8988T (cell line): ENCODE measurements around the gene NCOA5.

ENCODE experiments used
- DNase-seq: peaks from one replicate; pipeline ENCODE4 v3.0.0; 2011

The NCOA5 gene

DNA sequence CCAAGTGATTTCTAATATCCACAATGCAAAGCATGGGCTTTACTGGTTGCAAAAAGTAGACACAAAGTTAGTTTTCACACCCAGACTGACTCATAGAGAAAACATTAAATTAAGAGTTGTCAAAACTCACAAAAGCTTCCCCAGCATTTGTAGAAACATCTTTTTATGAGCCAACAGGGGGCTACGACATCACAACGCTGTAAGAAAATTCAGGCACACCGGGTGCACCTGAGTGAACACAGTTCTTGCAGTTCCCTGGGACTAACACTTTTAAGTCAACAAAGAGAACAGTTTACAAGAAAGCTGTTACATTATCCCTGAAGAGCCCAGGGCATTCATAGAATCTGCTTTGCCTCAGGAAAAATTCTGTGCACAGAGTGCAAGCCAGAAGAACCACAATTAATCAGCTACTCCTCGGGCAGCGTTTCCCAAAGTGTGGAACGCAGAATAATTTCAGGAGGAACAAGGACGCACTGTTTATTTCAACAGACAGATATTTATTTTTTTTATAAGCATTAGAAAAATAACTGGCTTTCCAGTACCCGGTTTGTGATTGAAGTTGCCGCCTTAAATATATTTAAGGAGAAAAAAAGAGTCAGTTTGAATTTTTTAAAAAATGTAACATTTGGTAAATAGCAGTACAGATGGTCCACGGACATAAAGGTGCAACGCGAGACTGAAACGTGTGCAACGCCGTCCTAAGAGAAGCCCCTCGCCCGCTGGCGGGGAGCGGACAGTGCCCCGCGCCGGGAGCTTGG lies 1.2 kb downstream of the NCOA5 start:
- DNase-seq = no peak

DNA sequence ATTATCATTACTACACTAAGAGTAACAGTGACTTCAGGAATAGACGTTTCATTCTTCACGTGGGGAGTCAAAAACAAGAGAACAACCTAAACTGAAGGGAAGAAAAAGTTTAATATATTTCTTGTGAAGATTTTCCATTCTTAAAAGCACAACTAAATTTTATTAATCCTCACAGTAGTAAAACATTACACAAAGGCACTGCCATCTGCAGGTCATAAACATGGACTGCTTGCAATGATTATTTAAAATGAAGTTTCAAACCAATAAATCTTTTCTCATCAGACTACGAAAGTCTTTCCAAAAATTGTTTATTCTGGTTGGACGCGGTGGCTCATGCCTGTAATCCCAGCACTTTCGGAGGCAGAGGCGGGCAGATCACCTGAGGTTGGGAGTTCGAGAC lies 2.6 kb downstream of the NCOA5 start:
- DNase-seq = no peak

DNA sequence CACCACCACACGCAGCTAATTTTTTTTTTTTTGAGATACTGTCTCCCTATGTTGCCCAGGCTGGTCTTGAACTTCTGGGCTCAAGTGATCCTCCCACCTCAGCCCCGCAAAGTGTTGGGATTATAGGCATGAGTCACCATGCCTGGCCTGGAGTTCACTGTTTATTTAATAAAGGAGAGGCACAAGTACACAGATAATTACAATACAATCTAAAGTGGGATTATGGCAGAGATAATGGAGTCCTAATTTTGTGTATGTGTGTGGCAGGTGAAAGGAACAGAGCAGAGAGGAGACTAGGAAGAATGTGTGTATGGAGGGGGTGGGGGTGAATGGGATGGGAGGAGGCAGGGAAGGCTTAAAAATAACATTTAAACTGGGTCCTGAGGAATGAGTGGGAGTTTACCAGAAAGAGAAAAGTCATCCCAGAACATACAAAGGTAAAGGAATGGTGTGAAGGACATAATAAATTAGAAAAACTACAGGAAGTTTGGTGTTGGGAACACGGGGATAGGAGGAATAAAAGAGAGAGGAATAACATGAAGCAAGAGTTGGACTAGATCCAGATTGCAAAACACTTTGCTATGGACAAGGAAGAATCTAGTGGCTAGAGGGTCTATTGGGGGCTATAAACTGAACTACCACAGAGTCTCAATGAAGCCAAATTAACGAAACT lies 4.4 kb downstream of the NCOA5 start:
- DNase-seq = no peak

DNA sequence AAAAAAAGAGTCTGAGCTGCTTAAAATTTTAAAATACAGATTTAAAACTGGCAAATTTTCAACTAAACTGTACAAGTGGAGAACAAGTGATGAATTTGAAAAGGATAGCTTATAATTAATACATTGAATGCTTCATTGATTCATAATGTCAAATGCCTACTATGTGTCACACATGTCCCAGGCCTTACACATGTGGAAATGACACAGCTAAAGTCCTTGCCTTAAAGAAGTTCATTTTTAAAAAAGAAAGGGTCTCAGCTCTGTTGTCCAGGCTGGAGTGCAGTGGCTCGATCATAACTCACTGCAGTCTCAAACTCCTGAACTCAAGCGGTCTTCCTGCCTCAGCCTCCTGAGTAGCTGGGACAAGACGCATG lies 5.0 kb downstream of the NCOA5 start:
- no peak for DNase-seq

DNA sequence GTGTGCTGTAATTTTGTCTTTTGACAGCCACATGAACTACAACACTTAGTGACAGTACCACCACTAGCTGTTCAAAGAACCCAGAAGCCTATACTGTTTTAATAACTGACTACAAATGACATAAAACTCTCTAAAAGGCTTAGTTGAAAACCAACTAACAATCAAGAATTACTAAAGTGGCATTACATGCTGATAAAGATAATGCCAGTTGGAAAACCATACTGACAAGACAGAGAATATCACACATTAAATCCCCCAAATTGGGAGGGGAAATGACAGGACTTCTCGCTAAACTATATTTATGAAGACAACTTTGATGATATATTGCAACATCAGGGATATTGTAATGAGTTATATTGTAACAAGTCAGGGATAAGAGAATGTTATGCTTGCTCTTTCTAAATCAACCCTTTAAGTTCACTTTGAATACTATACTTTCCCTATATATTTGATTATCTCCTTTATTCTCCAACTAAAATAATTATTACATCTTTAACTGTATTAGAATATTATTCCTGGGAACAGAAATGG lies 6.2 kb downstream of the NCOA5 start:
- no peak for DNase-seq

DNA sequence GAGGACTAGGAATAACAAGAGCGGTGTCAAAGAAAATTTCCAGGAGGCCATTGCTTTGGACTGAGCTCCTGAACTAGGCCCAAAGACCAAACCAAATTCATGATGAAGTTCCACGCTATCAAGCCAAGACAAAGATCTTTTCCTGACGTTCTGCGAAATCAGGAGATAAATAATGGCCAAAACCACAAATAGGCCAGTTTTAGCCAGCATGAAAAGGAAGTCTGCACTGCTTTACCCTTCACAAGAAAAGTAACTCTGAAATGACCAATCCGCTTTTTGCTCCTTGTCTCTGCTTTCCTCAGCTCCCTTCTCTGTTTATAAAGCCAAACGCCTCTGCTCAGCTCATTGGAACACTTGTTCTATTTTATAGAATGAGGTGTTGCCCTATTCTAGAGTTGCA lies 6.7 kb downstream of the NCOA5 start:
- no peak for DNase-seq

DNA sequence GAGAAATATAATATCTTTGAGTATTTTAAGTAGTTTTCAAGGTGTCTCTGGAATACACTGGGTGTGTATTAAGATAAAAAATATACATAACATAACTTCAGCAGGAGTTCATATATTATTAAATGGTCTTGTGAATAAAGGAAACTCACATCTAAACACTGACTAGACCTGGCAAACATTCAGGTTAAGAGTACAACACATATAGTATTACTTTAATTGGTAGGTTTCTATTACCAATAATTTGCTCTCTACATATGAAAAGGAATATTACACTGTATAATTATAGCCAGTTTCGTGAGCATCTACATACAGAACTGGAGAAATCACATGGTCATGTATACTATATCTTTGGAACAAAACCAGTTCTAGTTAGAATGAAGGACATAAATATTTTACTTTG lies 8.7 kb downstream of the NCOA5 start:
- DNase-seq = no peak

DNA sequence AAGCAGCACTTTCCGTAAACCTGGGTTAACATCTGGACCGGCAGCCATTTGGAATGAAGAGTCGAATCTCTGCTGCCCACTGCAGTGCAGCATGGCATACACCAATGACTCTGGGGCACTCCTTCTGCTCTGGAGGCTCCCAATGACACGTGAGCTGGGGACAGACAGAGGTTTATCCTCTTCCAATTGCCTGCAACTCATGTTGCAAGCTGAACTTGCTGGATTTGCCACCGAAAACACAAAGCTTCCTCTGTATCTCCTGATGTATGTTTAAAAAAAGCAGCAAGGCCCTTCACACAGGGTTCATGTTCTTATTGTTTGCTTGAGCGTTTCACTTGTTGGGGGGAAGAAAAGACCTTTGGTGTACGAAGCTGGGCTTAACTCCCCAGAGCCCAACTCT lies 10.8 kb downstream of the NCOA5 start:
- no peak for DNase-seq

DNA sequence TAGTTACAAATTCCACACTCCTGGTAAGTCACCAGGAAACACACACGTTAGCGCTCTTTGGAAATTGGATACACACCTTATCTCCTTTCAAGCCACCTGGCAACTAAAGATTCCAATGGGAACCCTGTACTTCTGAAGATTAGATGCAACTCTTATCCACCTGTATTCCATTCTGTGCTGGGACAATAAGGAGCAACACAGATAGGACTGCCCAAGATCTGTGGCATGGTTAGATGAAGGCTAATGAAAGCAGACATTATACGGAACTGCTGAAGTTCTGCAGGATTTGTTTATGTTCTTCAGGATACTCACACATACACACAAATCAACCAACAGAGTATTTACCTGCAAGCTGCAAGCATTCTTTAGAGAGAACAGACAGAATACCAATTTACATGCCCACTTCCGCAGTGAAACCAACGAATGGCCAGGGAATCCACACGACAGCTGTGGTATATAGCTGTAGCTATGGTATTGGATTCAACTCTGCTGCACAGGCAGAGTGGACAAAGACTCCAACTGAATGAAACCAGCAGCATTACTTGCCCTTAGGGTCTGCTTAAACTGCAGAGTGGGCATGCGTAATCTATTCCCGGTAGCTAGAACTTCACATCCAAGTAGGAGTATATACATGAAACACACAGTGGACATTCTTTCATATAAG lies 12.0 kb downstream of the NCOA5 start:
- no peak for DNase-seq

DNA sequence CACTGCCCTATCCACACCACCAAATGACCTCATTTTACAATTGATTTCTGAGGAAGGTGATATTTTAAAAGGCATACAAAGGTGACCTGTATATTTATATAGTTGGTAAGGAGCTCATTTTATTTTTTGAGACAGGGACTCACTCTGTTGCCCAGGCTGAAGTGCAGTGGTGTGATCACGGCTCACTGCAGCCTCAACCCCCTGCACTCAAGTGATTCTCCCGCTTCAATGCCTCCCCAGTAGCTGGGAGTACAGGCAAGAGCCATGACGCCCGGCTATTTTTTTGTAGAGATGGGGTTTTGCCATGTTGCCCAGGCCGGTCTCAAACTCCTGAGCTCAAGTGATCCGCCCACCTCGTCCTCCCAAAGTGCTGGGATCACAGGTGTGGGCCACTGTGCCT lies 13.0 kb downstream of the NCOA5 start:
- DNase-seq = no peak

DNA sequence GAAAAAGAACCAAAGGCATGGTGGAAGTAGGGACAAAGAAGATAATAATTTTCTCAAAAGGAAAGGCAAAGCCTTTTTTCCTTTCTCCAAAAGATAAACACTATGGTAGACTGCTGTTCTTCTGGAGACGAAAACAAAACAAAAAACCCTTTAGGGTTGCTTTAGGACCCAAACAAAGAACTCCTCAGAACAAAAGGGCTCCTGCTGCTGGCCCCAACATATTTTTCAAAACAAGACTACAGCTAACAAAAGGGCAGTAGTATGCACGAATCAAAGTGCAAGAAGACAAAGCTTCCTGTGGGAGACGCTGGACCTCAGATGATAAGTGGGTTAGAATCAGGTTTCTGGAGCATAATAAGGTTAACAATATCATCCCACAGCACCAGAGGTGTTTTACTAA lies 15.8 kb downstream of the NCOA5 start:
- DNase-seq = no peak

DNA sequence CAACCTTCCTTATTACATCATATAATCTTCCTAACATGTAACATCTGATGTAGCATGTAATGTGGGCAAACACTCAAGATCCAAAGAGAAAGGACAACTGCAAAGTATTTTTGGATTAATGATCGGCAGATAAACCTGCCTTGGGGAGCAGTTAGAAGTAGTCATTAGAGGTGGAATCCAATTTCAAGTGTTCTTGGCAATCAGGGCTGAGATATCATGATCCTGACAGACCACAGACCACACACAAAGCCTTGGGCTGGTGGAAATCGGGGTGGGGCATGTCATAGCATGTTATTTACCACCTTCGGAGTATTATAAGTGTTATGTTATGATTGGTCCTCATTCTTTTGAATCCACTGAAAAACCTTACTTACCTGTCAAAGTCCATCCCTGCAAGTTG lies 16.3 kb downstream of the NCOA5 start:
- no peak for DNase-seq

DNA sequence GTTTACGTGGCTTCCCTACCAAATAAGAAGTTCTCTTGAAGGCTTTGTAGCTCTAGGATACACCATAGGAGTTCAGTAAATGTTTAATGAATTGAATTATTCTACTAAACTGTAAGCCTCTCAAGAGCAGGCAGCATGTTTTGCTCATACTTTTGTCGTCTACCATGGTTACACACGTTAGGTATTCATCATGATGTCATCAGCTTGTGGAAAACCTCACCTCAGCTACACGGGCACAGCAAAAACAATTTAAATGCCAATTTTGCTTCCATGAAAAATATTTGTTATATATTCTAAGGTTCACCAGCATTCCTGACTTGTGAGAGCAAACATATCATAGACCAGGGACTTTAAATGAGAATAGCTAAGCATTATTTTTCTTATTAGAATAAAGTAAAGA lies 16.7 kb downstream of the NCOA5 start:
- DNase-seq = no peak

DNA sequence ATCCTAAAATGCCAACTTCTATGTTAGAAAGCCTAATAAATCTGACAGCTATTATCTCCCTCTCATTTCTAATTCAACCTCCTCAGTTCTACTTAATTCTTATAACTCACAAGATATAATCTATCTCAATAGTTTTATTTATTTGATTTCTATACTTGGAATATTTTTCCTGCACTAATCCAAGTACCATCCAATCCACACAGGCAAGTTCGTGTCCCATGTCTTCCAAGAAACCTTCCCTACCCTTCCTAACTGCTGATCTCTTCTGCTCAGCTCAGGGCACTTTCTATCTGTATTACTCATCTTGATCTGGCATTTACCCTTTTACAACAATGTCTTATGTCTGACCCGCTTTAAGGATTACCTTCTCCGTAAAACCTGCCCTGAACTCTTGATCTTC lies 18.2 kb downstream of the NCOA5 start:
- no peak for DNase-seq

DNA sequence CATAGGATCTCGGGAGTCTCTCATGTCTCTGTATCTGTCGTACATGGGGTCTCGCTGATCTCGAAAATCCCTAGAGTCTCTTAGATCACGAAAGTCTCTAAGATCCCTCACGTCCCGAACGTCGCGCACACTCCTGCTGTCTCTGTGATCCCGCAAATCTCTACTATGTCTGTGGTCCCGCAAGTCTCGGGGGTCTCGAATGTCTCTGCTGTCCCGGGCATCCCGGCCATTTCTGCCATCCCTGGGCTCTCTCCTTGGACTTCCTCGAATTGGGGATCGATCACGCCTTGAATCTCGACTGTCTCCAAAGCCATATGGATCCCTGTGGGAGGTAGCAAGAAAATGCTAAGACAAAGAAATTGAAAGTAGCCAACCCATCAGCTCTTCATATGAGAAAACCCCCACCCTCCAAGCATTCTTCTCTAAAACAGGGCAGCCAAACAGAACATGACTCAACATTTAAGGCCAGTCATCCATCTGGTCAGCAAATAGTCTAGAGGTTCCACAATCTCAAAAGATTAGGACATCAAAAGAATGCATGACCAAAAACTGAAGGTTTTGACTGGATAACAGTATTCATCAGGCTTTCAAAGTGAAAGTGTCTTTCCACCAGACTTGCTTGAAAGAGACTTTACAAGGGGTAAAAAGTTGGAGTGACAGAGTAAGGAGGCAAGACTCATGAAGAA lies 19.4 kb downstream of the NCOA5 start:
- no peak for DNase-seq

DNA sequence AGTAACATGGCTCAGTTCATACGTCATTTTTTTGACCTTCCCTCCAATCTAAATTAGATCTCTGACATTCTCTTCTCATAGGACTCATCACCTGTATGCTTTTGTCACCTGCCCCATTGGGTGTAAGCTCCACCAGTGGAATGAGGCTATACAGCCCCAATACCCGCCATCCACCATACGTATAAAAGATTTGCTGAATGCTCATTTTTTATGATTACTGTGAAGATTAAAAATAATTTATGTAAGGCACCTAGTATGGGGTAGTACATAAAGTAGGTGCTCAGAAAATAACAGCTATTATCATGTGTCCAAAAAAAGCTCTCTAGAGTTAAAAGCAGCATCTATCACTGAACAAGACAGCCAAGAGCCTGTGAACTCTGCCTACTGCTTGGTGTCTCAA lies 24.1 kb downstream of the NCOA5 start:
- DNase-seq = no peak

DNA sequence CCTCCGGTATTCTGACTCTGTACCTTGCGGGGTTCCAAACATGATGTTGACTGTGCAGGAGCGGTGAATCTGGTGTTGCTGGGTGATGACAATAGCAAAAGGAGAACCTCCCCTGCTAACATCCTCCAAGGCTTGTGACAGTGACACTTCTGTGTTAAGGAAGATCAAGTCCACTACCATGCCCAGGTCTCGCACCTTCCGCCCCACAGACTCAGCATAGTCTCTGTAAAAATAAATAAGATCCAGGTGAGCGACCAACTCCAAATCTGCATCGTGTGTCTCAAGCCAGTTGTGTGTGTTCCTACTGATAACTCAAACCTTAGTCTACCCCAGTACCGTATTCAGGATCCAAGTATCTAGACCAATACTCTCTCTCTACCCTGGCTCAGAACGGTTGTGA lies 24.8 kb downstream of the NCOA5 start:
- no peak for DNase-seq

DNA sequence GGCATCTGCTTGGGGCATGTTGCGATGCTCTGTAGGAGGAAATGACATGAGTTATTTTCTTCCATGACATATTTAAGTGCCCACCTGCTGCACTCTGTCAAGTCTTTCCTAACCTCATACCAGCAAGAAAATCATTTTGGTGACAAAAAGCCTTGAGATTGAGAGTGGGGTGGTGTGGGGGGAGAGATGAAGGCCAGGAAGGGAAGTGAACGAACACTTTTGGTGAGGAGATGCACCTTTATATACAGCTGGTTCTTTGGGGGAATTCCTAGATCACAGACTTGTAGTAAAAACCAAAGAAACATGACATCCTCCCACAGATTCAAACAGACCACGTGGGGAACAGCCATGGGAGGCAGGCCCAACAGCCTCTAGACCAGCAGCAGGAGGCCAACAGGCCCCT lies 26.1 kb downstream of the NCOA5 start:
- no peak for DNase-seq

DNA sequence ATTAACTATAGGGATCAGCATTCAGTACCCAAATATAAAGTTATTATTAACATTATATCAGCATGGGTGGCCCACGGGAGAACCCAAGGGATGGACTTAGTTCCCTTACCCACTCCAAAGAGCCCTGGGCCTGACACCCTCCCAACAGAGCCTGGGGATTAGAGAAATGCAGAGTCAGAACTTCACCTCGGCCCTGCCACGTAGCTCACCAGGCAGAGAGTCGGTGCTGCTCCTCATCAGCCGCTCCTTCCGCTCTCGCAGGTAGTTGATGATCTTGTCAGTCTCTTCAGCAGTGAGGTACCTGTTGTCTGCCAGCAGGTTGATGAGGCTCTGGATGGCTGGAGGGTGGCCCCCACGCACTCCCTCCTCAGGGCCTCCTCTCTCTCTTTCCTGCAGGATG lies 26.6 kb downstream of the NCOA5 start:
- DNase-seq = no peak

DNA sequence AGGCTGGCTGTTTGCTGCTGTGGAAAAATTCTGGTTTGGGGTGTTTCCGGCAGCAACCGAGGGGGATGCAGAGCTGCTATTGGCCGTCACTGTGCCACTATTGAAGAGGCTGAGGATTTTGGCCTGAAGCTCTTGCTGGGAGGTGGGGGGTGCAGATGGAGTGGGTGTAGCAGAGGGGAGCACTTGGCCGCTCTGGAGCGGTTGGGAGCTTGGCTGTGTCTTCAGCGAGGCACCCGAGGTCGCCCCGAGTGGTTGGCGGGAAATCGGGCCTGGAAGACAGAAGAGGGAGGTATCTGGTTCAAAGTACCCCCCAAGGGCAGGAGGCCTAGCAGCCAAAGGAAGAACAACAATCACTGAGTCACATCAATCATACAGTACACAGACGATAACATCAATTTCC lies 27.1 kb downstream of the NCOA5 start:
- DNase-seq = no peak

DNA sequence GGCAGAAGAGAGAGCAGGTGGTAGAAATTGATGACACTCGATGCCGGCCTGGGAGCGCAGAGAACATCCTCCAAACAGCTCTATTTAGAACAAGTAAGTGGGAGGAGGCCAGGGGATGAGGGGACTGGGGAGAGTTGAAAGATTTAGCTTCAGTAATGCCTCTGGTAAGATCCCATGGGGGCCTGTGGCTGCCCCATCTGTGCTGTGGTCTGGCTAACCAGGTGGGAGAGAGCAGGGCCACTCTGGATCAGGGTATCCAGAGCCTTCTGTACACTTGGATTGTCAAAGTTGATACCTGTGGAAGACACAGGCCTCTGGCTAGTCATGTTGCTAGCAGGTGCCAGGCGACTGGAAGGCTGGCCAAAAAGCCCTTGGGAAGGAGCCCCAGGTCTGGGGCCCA lies 27.6 kb downstream of the NCOA5 start:
- no peak for DNase-seq

DNA sequence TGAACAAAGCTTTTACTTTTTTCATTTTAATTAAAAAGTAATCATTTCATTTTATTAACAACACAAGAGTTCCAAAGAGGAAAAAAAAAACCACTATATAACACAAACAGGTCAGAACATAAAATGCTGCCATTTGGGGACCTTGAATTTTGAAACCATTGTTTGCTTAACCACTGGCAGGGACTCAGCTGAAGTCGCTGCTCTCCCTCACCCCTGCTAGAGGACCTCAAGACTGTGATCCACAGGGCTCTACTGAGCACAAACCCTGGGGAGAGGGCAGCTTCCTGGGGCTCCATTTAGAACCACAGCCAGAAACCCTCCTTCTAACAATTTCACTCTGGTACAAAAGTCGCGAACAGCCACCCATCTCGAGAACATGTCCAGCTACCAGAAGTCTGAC lies 28.8 kb downstream of the NCOA5 start:
- DNase-seq = no peak

DNA sequence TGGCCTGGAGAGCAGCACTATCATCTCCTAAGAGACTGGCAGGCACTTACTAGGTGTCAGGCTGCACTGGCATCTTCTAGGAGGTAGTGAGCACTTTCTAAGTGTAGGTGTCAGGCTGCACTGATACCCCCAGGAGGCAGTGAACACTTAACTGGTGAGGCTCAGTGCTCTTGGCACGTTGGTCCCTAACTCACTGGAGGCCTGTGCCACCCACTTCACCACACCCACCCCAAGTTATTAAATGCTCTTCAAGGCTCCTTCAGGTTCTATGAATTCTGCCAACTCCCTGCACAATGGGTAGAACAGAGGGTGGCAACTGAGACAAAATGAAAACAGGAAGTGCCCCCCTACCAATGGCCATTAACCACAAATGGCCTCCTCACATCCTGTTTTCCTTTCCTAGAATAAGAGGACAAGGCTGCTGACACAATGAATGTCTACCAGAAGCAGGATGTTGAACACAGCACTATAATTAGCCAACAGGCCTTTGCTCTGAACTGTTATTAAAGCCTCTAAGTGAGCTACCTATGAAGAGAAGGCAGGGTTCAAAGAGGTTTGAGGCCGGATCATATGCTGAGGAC lies 29.4 kb downstream of the NCOA5 start:
- no peak for DNase-seq
